GM21529 (cell line): ENCODE data around the gene IRF8.

ENCODE experiments used
- ATAC-seq: cut with Tn5 transposase; IDR thresholded peaks from one replicate; pipeline ENCODE4 v1.9.1; 2021; ENCODE audit not compliant: unreplicated experiment

IRF8 gene

GRCh38 chr16:85912211-85912974, 13.4 kb downstream of the IRF8 start:
- no peak for ATAC-seq

GRCh38 chr16:85913141-85913601, 14.2 kb downstream of the IRF8 start:
- no peak for ATAC-seq

GRCh38 chr16:85913688-85914422, 14.9 kb downstream of the IRF8 start:
- ATAC-seq: no peak

- ATAC-seq: no peak
Observed at GRCh38 chr16:85914423-85914794, 15.4 kb downstream of the IRF8 start.

- ATAC-seq: no peak
Observed at GRCh38 chr16:85915125-85915845, 16.3 kb downstream of the IRF8 start.

- ATAC-seq: no peak
Observed at GRCh38 chr16:85916141-85916890, 17.4 kb downstream of the IRF8 start.

GRCh38 chr16:85917012-85917411, 18.1 kb downstream of the IRF8 start:
- ATAC-seq: no peak

- ATAC-seq: no peak
Observed at GRCh38 chr16:85917959-85918358, 19.0 kb downstream of the IRF8 start.

GRCh38 chr16:85918436-85918835, 19.5 kb downstream of the IRF8 start:
- no peak for ATAC-seq

- no peak for ATAC-seq
Observed at GRCh38 chr16:85919271-85920267, 20.6 kb downstream of the IRF8 start.

- ATAC-seq: no peak
Observed at GRCh38 chr16:85921026-85921425, 22.1 kb downstream of the IRF8 start.

GRCh38 chr16:85923153-85924021, 24.4 kb downstream of the IRF8 start:
- ATAC-seq: no peak

- no peak for ATAC-seq
Observed at GRCh38 chr16:85924675-85925074, 25.7 kb downstream of the IRF8 start.

- no peak for ATAC-seq
Observed at GRCh38 chr16:85926370-85926769, 27.4 kb downstream of the IRF8 start.

- no peak for ATAC-seq
Observed at GRCh38 chr16:85927371-85927770, 28.4 kb downstream of the IRF8 start.

- no peak for ATAC-seq
Observed at GRCh38 chr16:85927959-85928358, 29.0 kb downstream of the IRF8 start.

- no peak for ATAC-seq
Observed at GRCh38 chr16:85928401-85928820, 29.4 kb downstream of the IRF8 start.

- ATAC-seq: no peak
Observed at GRCh38 chr16:85929259-85929721, 30.3 kb downstream of the IRF8 start.

- no peak for ATAC-seq
Observed at GRCh38 chr16:85930301-85930700, 31.3 kb downstream of the IRF8 start.
